Neural cell (in vitro differentiated cells): ENCODE measurements around the gene DCLK3. TPM values are rescaled to one million over a fixed set of nuclear protein-coding genes. Genes with fewer than 3 reads are reported as not detected.

ENCODE experiments used
- H2AFZ ChIP-seq: fragments of 200-600, 300-800 bp; sonication (generic), shearing (Covaris generic); 2 replicates; pipeline ENCODE4 v1.6.0; 2014; ENCODE audit warnings: low read depth, mild to moderate bottlenecking, antibody characterized with exemption, low read length, moderate library complexity
- H3F3A ChIP-seq: fragments of 200-600 bp; shearing (Covaris generic); 2 replicates; pipeline ENCODE4 v1.6.1; 2016; ENCODE audit warnings: mild to moderate bottlenecking, moderate library complexity, mixed read lengths, antibody characterized with exemption, low read length; ENCODE audit not compliant: insufficient read depth, poor library complexity, severe bottlenecking
- H3K27ac ChIP-seq: fragments of 200-600, 300-800 bp; sonication (generic), shearing (Covaris generic); 2 replicates; pipeline ENCODE4 v1.5.1; 2014; ENCODE audit warnings: mild to moderate bottlenecking, low read length, moderate library complexity
- H3K27me3 ChIP-seq: fragments of 300-800, 200-600 bp; sonication (generic), shearing (Covaris generic); 2 replicates; pipeline ENCODE4 v1.6.0; 2014; ENCODE audit warnings: mild to moderate bottlenecking, low read depth, low read length, moderate library complexity; ENCODE audit not compliant: insufficient read depth
- H3K36me3 ChIP-seq: fragments of 300-800, 200-600 bp; sonication (generic), shearing (Covaris generic); 2 replicates; pipeline ENCODE4 v1.5.1; 2014; ENCODE audit warnings: mild to moderate bottlenecking, antibody characterized with exemption, low read length, moderate library complexity; ENCODE audit not compliant: insufficient read depth
- H3K4me2 ChIP-seq: fragments of 300-800, 200-600 bp; sonication (generic), shearing (Covaris generic); 2 replicates; pipeline ENCODE4 v1.6.0; 2014; ENCODE audit warnings: mild to moderate bottlenecking, low read length
- H3K4me3 ChIP-seq: fragments of 300-800, 200-600 bp; sonication (generic), shearing (Covaris generic); 2 replicates; pipeline ENCODE4 v1.5.1; 2014; ENCODE audit warnings: mild to moderate bottlenecking, low read length, moderate library complexity
- H3K79me2 ChIP-seq: fragments of 200-600 bp; shearing (Covaris generic); replicated peaks from 2 replicates; pipeline ENCODE4 v1.6.0; 2014; ENCODE audit warnings: mild to moderate bottlenecking, low read length, moderate library complexity; ENCODE audit not compliant: insufficient read depth
- H3K9ac ChIP-seq: fragments of 300-800, 200-600 bp; sonication (generic), shearing (Covaris generic); 2 replicates; pipeline ENCODE4 v1.6.1; 2016; ENCODE audit warnings: mild to moderate bottlenecking, low read length, mixed read lengths
- H3K9me2 ChIP-seq: fragments of 200-600 bp; shearing (Covaris generic); 2 replicates; pipeline ENCODE4 v1.6.1; 2016; ENCODE audit warnings: mild to moderate bottlenecking, low read length, mixed read lengths; ENCODE audit not compliant: insufficient read depth
- H3K9me3 ChIP-seq: fragments of 200-600, 300-800 bp; sonication (generic), shearing (Covaris generic); 2 replicates; pipeline ENCODE4 v1.6.1; 2016; ENCODE audit warnings: mild to moderate bottlenecking, mixed run types, low read length, moderate library complexity, mixed read lengths
- H4K20me1 ChIP-seq: fragments of 200-600 bp; shearing (Covaris generic); 2 replicates; pipeline ENCODE4 v1.6.1; 2016; ENCODE audit warnings: mild to moderate bottlenecking, mixed run types; ENCODE audit not compliant: insufficient read depth
- EP300 ChIP-seq: fragments of 450-650 bp; conservative IDR thresholded peaks from 2 replicates; pipeline ENCODE4 v1.6.1; 2014; ENCODE audit warnings: antibody characterized with exemption, mild to moderate bottlenecking, moderate library complexity; ENCODE audit not compliant: poor library complexity, severe bottlenecking
- EZH2 ChIP-seq: fragments of 200-600, 300-800 bp; shearing (Covaris generic), sonication (generic); IDR thresholded peaks from 2 replicates; pipeline ENCODE4 v1.6.1; 2014; ENCODE audit warnings: antibody characterized with exemption, low read length, borderline replicate concordance, mild to moderate bottlenecking; ENCODE audit not compliant: insufficient read depth, poor library complexity, severe bottlenecking
- MXI1 ChIP-seq: fragments of 450-650 bp; conservative IDR thresholded peaks from 2 replicates; pipeline ENCODE4 v1.6.1; 2014; ENCODE audit warnings: antibody characterized with exemption, mild to moderate bottlenecking; ENCODE audit not compliant: poor library complexity, severe bottlenecking
- POLR2AphosphoS5 ChIP-seq: IDR thresholded peaks from 2 replicates; pipeline ENCODE4 v1.6.1; 2012
- RAD21 ChIP-seq: fragments of 450-650 bp; conservative IDR thresholded peaks from 2 replicates; pipeline ENCODE4 v1.6.1; 2014; ENCODE audit warnings: antibody characterized with exemption, mild to moderate bottlenecking, moderate library complexity
- SMC3 ChIP-seq: fragments of 450-650 bp; conservative IDR thresholded peaks from 2 replicates; pipeline ENCODE4 v1.6.1; 2014; ENCODE audit warnings: antibody characterized with exemption, mild to moderate bottlenecking, moderate library complexity; ENCODE audit not compliant: poor library complexity
- TAF1 ChIP-seq: IDR thresholded peaks from 2 replicates; pipeline ENCODE4 v1.6.1; 2012; ENCODE audit warnings: low read depth
- polyA plus RNA-seq: library from polyadenylated mRNA; depleted of rRNA; stranded (reverse); fragments of >200 nt; gene quantifications from 2 replicates; pipeline ENCODE4 v1.2.3, GENCODE V29; 2014
- TF ChIP-seq, protein P1 (sequence below): fragments of 450-650 bp; IDR thresholded peaks from 2 replicates; pipeline ENCODE4 v1.5.1; 2014; ENCODE audit warnings: antibody characterized with exemption, mild to moderate bottlenecking, moderate library complexity; ENCODE audit not compliant: poor library complexity, severe bottlenecking
- TF ChIP-seq, protein P2 (sequence below): IDR thresholded peaks from 2 replicates; pipeline ENCODE4 v1.6.1; 2012; ENCODE audit warnings: borderline replicate concordance

The DCLK3 gene
- polyA plus RNA-seq, 1 donor from 2014 or later: 1.5 TPM

DNA sequence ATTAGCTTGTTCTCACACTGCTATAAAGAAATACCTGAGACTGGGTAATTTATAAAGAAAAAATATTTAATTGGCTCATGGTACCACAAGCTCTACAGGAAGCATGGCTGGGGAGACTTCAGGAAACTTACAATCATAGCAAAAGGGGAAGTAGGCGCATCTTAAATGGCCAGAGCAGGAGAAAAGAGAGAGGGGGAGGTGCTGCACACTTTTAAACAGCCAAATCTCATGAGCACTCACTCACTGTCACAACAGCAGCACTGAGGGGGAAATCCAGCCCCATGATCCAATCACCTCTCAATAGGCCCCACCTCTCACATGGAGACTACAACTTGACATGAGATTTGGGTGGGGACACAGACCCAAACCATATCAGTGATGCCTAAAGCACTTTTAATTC lies 82.5 kb downstream of the DCLK3 start:
- no peaks in the 10 kb centered on the region for H3K9me2 ChIP-seq
- TF ChIP-seq TAF1 (no peak), POLR2AphosphoS5 (no peak), MXI1 (no peak), RAD21 (no peak), EZH2 (no peak), SMC3 (no peak), EP300 (no peak)
- TF ChIP-seq, protein P1, sequence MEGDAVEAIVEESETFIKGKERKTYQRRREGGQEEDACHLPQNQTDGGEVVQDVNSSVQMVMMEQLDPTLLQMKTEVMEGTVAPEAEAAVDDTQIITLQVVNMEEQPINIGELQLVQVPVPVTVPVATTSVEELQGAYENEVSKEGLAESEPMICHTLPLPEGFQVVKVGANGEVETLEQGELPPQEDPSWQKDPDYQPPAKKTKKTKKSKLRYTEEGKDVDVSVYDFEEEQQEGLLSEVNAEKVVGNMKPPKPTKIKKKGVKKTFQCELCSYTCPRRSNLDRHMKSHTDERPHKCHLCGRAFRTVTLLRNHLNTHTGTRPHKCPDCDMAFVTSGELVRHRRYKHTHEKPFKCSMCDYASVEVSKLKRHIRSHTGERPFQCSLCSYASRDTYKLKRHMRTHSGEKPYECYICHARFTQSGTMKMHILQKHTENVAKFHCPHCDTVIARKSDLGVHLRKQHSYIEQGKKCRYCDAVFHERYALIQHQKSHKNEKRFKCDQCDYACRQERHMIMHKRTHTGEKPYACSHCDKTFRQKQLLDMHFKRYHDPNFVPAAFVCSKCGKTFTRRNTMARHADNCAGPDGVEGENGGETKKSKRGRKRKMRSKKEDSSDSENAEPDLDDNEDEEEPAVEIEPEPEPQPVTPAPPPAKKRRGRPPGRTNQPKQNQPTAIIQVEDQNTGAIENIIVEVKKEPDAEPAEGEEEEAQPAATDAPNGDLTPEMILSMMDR: no peak

GRCh38 chr3:36680952-36681351 lies 83.4 kb downstream of the DCLK3 start:
- Histone ChIP-seq H3F3A (no peaks in the 10 kb centered on the region), H3K9me2 (no peaks in the 10 kb centered on the region)
- TF ChIP-seq, protein P2, sequence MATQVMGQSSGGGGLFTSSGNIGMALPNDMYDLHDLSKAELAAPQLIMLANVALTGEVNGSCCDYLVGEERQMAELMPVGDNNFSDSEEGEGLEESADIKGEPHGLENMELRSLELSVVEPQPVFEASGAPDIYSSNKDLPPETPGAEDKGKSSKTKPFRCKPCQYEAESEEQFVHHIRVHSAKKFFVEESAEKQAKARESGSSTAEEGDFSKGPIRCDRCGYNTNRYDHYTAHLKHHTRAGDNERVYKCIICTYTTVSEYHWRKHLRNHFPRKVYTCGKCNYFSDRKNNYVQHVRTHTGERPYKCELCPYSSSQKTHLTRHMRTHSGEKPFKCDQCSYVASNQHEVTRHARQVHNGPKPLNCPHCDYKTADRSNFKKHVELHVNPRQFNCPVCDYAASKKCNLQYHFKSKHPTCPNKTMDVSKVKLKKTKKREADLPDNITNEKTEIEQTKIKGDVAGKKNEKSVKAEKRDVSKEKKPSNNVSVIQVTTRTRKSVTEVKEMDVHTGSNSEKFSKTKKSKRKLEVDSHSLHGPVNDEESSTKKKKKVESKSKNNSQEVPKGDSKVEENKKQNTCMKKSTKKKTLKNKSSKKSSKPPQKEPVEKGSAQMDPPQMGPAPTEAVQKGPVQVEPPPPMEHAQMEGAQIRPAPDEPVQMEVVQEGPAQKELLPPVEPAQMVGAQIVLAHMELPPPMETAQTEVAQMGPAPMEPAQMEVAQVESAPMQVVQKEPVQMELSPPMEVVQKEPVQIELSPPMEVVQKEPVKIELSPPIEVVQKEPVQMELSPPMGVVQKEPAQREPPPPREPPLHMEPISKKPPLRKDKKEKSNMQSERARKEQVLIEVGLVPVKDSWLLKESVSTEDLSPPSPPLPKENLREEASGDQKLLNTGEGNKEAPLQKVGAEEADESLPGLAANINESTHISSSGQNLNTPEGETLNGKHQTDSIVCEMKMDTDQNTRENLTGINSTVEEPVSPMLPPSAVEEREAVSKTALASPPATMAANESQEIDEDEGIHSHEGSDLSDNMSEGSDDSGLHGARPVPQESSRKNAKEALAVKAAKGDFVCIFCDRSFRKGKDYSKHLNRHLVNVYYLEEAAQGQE: no peak
- TF ChIP-seq EP300 (no peak), TAF1 (no peak), RAD21 (no peak), MXI1 (no peak), SMC3 (no peak), POLR2AphosphoS5 (no peak), EZH2 (no peak)
- TF ChIP-seq, protein P1: no peak

More for the DNA sequence above, 82.5 kb downstream of the DCLK3 start:
- Histone ChIP-seq H3K36me3 (no peaks in the 10 kb centered on the region), H3K9me3 (peaks cover 5% of the 10 kb centered on the region), H3K27ac (no peak overlapping the region), H3F3A (no peaks in the 10 kb centered on the region), H3K79me2 (no peaks in the 10 kb centered on the region), H4K20me1 (no peaks in the 10 kb centered on the region), H3K4me2 (no peak overlapping the region), H2AFZ (no peak overlapping the region), H3K4me3 (no peak overlapping the region), H3K9ac (no peak overlapping the region), H3K27me3 (no peaks in the 10 kb centered on the region)

More at GRCh38 chr3:36680952-36681351, 83.4 kb downstream of the DCLK3 start:
- H3K9ac ChIP-seq: no peak overlapping the region
- H3K79me2 ChIP-seq: no peaks in the 10 kb centered on the region
- no peaks in the 10 kb centered on the region for H3K36me3 ChIP-seq
- no peak overlapping the region for H3K4me2 ChIP-seq
- no peak overlapping the region for H2AFZ ChIP-seq
- H4K20me1 ChIP-seq: no peaks in the 10 kb centered on the region
- no peak overlapping the region for H3K27ac ChIP-seq
- peaks cover 5% of the 10 kb centered on the region for H3K9me3 ChIP-seq
- H3K27me3 ChIP-seq: no peaks in the 10 kb centered on the region
- no peak overlapping the region for H3K4me3 ChIP-seq
